Activated gamma-delta T cell treated with Interleukin-2 at 50 U/mL for 16 hours (primary cell): ENCODE data around the gene OPN1SW.

Experiments
- DNase-seq: peaks from one replicate; pipeline ENCODE4 v3.0.0-alpha.2; 2020

The OPN1SW gene

GRCh38 chr7:128792471-128793180 lies 17.0 kb upstream of the OPN1SW start:
- no peak for DNase-seq

- no peak for DNase-seq
These were observed 16.4 kb upstream of the OPN1SW start for GRCh38 chr7:128791972-128792327.

GRCh38 chr7:128791121-128791971 lies 15.8 kb upstream of the OPN1SW start, which contains the start of gene CCDC136:
CCDC136 (plus strand) TSS chr7:128791968; CDS start chr7:128792412, 444 bp downstream.
- peak; percentile 75 for DNase-seq

GRCh38 chr7:128790315-128791041 lies 14.9 kb upstream of the OPN1SW start:
- DNase-seq: no peak

- DNase-seq: no peak
These were observed 13.1 kb upstream of the OPN1SW start for GRCh38 chr7:128788446-128789412.

- no peak for DNase-seq
These were observed 10.1 kb upstream of the OPN1SW start for GRCh38 chr7:128785738-128786137.

GRCh38 chr7:128783143-128783861 lies 7.7 kb upstream of the OPN1SW start:
- no peak for DNase-seq

- no peak for DNase-seq
These were observed 6.3 kb upstream of the OPN1SW start for GRCh38 chr7:128781851-128782250.

GRCh38 chr7:128781126-128781525 lies 5.5 kb upstream of the OPN1SW start:
- DNase-seq: no peak

GRCh38 chr7:128778946-128779345 lies 3.4 kb upstream of the OPN1SW start:
- no peak for DNase-seq

- no peak for DNase-seq
These were observed 1.8 kb upstream of the OPN1SW start for GRCh38 chr7:128777156-128778123.

GRCh38 chr7:128774921-128775320 lies 673 bp downstream of the OPN1SW start:
- no peak for DNase-seq

- DNase-seq: no peak
These were observed 1.4 kb downstream of the OPN1SW start for GRCh38 chr7:128774029-128774689.

- DNase-seq: no peak
These were observed 2.0 kb downstream of the OPN1SW start for GRCh38 chr7:128773604-128774003.

- DNase-seq: no peak
These were observed 5.4 kb downstream of the OPN1SW start for GRCh38 chr7:128770233-128770632.

GRCh38 chr7:128767475-128768110 lies 8.0 kb downstream of the OPN1SW start:
- DNase-seq: no peak

- no peak for DNase-seq
These were observed 12.1 kb downstream of the OPN1SW start for GRCh38 chr7:128763541-128763940.

- DNase-seq: no peak
These were observed 16.4 kb downstream of the OPN1SW start for GRCh38 chr7:128759242-128759641.

- DNase-seq: no peak
These were observed 17.0 kb downstream of the OPN1SW start for GRCh38 chr7:128758553-128758952.
